GM13976 (cell line): ENCODE measurements around the gene IL15.
A peak's percentile ranks its signal among the peaks of the same experiment; 100 is the strongest.

ENCODE experiments used
- DNase-seq: peaks from one replicate; pipeline ENCODE4 v3.0.0; 2012; ENCODE audit warnings: low spot score
- in situ Hi-C: fragments of 300-500 bp; cut with MboI; formaldehyde crosslinking; loops from one replicate; pipeline ENCODE4 v1.12.0; 2022; ENCODE audit warnings: low sequenced_read_pairs, mixed read lengths, inconsistent platforms; ENCODE audit not compliant: unreplicated experiment
- TF ChIP-seq, protein P1 (sequence below): IDR thresholded peaks from 2 replicates; pipeline ENCODE4 v1.5.1; 2012; ENCODE audit warnings: borderline replicate concordance, mild to moderate bottlenecking; ENCODE audit not compliant: insufficient read depth; ENCODE audit errors: extremely low read depth, missing control alignments, control extremely low read depth

IL15 gene

DNA sequence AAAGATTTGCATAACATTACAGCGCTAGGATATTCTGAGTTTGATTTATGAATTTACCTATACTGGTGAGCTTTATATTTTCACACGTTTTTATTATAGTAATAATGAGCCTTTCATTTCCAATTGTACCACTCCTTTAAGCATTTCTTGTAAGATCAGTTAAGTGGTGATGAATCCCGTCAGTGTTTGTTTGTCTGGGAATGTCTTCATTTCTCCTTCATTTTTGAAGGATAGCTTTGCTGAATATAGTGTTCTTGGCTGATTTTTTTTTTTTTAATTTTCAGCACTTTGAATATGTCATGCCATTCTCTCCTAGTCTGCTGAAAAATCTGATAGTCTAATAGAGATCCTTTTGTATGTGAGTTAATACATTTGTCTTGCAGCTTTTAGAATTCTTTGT, 70.1 kb downstream of the IL15 start:
- DNase-seq: no peak
- in situ Hi-C loops: no loop called here
- TF ChIP-seq, protein P1, sequence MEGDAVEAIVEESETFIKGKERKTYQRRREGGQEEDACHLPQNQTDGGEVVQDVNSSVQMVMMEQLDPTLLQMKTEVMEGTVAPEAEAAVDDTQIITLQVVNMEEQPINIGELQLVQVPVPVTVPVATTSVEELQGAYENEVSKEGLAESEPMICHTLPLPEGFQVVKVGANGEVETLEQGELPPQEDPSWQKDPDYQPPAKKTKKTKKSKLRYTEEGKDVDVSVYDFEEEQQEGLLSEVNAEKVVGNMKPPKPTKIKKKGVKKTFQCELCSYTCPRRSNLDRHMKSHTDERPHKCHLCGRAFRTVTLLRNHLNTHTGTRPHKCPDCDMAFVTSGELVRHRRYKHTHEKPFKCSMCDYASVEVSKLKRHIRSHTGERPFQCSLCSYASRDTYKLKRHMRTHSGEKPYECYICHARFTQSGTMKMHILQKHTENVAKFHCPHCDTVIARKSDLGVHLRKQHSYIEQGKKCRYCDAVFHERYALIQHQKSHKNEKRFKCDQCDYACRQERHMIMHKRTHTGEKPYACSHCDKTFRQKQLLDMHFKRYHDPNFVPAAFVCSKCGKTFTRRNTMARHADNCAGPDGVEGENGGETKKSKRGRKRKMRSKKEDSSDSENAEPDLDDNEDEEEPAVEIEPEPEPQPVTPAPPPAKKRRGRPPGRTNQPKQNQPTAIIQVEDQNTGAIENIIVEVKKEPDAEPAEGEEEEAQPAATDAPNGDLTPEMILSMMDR: no peak

GRCh38 chr4:141711211-141711610, 74.8 kb downstream of the IL15 start:
- in situ Hi-C loops: no loop called here
- TF ChIP-seq, protein P1: peak; percentile 46
- DNase-seq: no peak

- TF ChIP-seq, protein P1: no peak
- in situ Hi-C loops: no loop called here
- no peak for DNase-seq
These were observed 76.8 kb downstream of the IL15 start for GRCh38 chr4:141713185-141713584.

DNA sequence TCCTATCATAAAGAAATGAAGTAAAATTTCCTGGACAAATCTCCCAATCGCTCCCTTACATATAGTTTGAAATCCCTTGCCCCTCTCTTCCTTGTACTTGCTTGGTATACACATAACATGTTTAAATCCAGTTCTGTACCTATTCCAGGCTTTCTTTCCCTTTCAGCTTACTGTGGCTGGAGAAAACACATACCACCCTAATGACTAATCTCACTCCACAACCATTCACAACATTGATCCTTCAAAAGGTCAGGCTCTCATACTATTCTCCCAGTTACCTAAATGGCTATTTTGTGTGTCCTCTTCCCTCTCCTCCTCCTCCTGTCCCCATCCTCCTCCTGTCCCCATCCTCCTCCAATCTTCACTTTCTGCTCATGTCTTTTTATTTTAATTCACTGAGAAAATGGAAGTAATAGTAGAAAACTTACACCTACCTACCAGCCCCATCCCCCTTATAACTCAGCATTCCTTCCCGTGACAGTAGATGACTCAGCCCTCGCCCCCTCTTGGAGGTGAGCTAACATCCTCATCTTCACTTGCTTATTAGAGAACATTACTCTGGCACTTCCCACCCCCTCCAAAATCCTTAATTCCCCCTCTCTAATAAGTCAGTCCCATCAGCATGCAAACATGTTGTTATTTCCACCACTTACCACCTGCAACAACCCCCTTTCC, 77.5 kb downstream of the IL15 start:
- no peak for DNase-seq
- in situ Hi-C loops: no loop called here

DNA sequence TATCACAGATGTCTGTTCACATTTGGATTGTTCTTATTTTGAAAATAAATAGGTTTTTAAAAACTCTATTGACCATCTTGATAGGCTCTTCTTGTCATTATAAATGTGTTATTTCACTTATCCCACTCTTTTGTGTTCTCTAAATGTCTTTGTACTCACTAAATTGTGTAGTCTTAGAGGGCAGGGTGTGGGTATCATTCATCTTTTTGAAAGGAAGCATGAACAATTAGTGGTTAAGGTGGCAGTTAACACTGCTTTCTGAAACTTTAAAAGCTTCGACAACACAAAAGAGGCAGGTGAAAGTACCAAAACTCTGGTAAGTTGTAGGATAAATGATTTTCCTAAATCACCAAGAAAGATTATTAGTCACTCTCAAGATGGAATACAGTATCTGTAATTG, 83.2 kb downstream of the IL15 start:
- DNase-seq: no peak
- in situ Hi-C loops: no loop called here
- TF ChIP-seq, protein P1: no peak

More for the DNA sequence above, 77.5 kb downstream of the IL15 start:
- TF ChIP-seq, protein P1: no peak

- no peak for DNase-seq
- TF ChIP-seq, protein P1: no peak
- in situ Hi-C loops: no loop called here
These were observed 84.8 kb downstream of the IL15 start for GRCh38 chr4:141721174-141721573.
